Naive thymus-derived CD8-positive, alpha-beta T cell (primary cell): Measurements from ENCODE around the gene AQP5. TPM values are rescaled to one million over a fixed set of nuclear protein-coding genes. Genes with fewer than 3 reads are reported as not detected.

Experiments
- ATAC-seq, 2 donors: fragments of 150-1000 bp; cut with Tn5 transposase in 1 of 2; sonication (Bioruptor Pico), chemical (Tn5 transposase) in 1 of 2; 1 replicate in 1 of 2; 2 replicates in 1 of 2; pipeline ENCODE4 v1.10.0; 2021; ENCODE audit warnings: mild to moderate bottlenecking in 2 of 2, moderate library complexity in 2 of 2
- POLR2A ChIA-PET: fragments of 350-600 bp; sonication (Branson Sonifier 250); formaldehyde crosslinking; loops from one replicate; lab custom pipeline; 2021; ENCODE audit warnings: antibody characterized with exemption; lab: Charles Lee
- DNase-seq, 10 donors: peaks; one replicate each; pipeline versions ENCODE4 v3.0.0 to v3.0.0-alpha.2; 2020 to 2022
- H3K27ac Mint-ChIP-seq, 10 donors: one replicate each; pipeline ENCODE4 v1.8.0; 2020 to 2022; ENCODE audit warnings: mild to moderate bottlenecking in 10 of 10, mixed read lengths in 10 of 10, moderate library complexity in 4 of 10, inconsistent platforms in 1 of 10
- H3K27me3 Mint-ChIP-seq, 5 donors: one replicate each; pipeline ENCODE4 v1.8.0; 2021 to 2022; ENCODE audit warnings: mixed read lengths in 5 of 5
- H3K36me3 Mint-ChIP-seq, 3 donors: one replicate each; pipeline ENCODE4 v1.8.0; 2020 to 2022; ENCODE audit warnings: mixed read lengths in 3 of 3, mild to moderate bottlenecking in 2 of 3, inconsistent platforms in 1 of 3
- H3K4me1 Mint-ChIP-seq, 4 donors: one replicate each; pipeline ENCODE4 v1.8.0; 2021 to 2022; ENCODE audit warnings: mixed read lengths in 4 of 4
- H3K4me3 Mint-ChIP-seq, 10 donors: one replicate each; pipeline ENCODE4 v1.8.0; 2020 to 2022; ENCODE audit warnings: mild to moderate bottlenecking in 10 of 10, mixed read lengths in 10 of 10, moderate library complexity in 6 of 10, inconsistent platforms in 1 of 10
- H3K9me3 Mint-ChIP-seq, 9 donors: one replicate each; pipeline ENCODE4 v1.8.0; 2020 to 2022; ENCODE audit warnings: mixed read lengths in 9 of 9, mild to moderate bottlenecking in 3 of 9, inconsistent platforms in 1 of 9, moderate library complexity in 1 of 9
- polyA plus RNA-seq, 3 donors: library from polyadenylated mRNA; unstranded; fragments of 300-500 nt; fragmentation: Illumina TruSeq; gene quantifications; one replicate each; pipeline ENCODE4 v1.2.3, GENCODE V29; 2021
- total RNA-seq, 8 experiments: library from RNA in 2 of 8; stranded (reverse) in 2 of 8; gene quantifications; one replicate each; pipeline ENCODE4 v1.2.3 and lab custom pipeline; 2021 to 2026

AQP5 gene
- total and polyA plus RNA-seq, 5 experiments from 2014 or later = not detected

- Mint-ChIP-seq H3K27me3 (peaks cover 0 to 2% (median 1%) of the 10 kb centered on the region in 5 donors), H3K4me1 (peaks cover 0 to 2% (median 0%) of the 10 kb centered on the region in 4 donors), H3K27ac (peak overlapping the region in 1 of 10 donors; percentile 27), H3K4me3 (no peak overlapping the region), H3K9me3 (no peaks in the 10 kb centered on the region), H3K36me3 (no peaks in the 10 kb centered on the region)
- ATAC-seq (no peak), DNase-seq (no peak)
- POLR2A ChIA-PET = no interaction called here
Observed at GRCh38 chr12:49923880-49924556, 37.7 kb upstream of the AQP5 start.

- no peaks in the 10 kb centered on the region for H3K36me3 Mint-ChIP-seq
- H3K4me3 Mint-ChIP-seq = peak overlapping the region in 1 of 10 donors; percentile 56
- H3K27ac Mint-ChIP-seq = no peak overlapping the region
- no peaks in the 10 kb centered on the region for H3K9me3 Mint-ChIP-seq
- peaks cover under 1 to 8% (median 2%) of the 10 kb centered on the region in 5 donors for H3K27me3 Mint-ChIP-seq
- DNase-seq (no peak), ATAC-seq (no peak)
- peaks cover 0 to 2% (median 0%) of the 10 kb centered on the region in 4 donors for H3K4me1 Mint-ChIP-seq
- POLR2A ChIA-PET = no interaction called here
Observed at GRCh38 chr12:49924628-49925246, 36.9 kb upstream of the AQP5 start.

GRCh38 chr12:49925433-49926204, 36.1 kb upstream of the AQP5 start:
- Mint-ChIP-seq H3K4me3 (no peak overlapping the region), H3K27ac (no peak overlapping the region), H3K27me3 (peaks cover 2 to 12% (median 3%) of the 10 kb centered on the region in 5 donors), H3K36me3 (no peaks in the 10 kb centered on the region), H3K4me1 (peaks cover 0 to 2% (median 0%) of the 10 kb centered on the region in 4 donors), H3K9me3 (no peaks in the 10 kb centered on the region)
- POLR2A ChIA-PET = no interaction called here
- DNase-seq (no peak), ATAC-seq (no peak)

- H3K4me3 Mint-ChIP-seq = no peak overlapping the region
- H3K36me3 Mint-ChIP-seq = no peaks in the 10 kb centered on the region
- no peak overlapping the region for H3K27ac Mint-ChIP-seq
- POLR2A ChIA-PET = no interaction called here
- H3K9me3 Mint-ChIP-seq = no peaks in the 10 kb centered on the region
- no peak for DNase-seq
- peaks cover 3 to 12% (median 4%) of the 10 kb centered on the region in 5 donors for H3K27me3 Mint-ChIP-seq
- peaks cover 0 to 2% (median 0%) of the 10 kb centered on the region in 4 donors for H3K4me1 Mint-ChIP-seq
- no peak for ATAC-seq
Observed at GRCh38 chr12:49928471-49928870, 33.2 kb upstream of the AQP5 start.

- POLR2A ChIA-PET = no interaction called here
- Mint-ChIP-seq H3K4me1 (no peaks in the 10 kb centered on the region), H3K36me3 (no peaks in the 10 kb centered on the region), H3K4me3 (no peak overlapping the region), H3K27ac (no peak overlapping the region), H3K27me3 (peaks cover 3 to 12% (median 5%) of the 10 kb centered on the region in 5 donors), H3K9me3 (no peaks in the 10 kb centered on the region)
- ATAC-seq (no peak), DNase-seq (no peak)
Observed at GRCh38 chr12:49929581-49929980, 32.1 kb upstream of the AQP5 start.

GRCh38 chr12:49930515-49931288, 31.0 kb upstream of the AQP5 start:
- Mint-ChIP-seq H3K27me3 (peaks cover 3 to 12% (median 8%) of the 10 kb centered on the region in 5 donors), H3K4me1 (no peaks in the 10 kb centered on the region), H3K27ac (no peak overlapping the region), H3K36me3 (no peaks in the 10 kb centered on the region), H3K4me3 (no peak overlapping the region), H3K9me3 (no peaks in the 10 kb centered on the region)
- DNase-seq (no peak), ATAC-seq (no peak)
- POLR2A ChIA-PET = interaction anchor here (0.5 kb wide), 1 partner anchor 249 kb away, joined by 3 read pairs; no protein-coding TSS in a partner anchor

GRCh38 chr12:49932023-49932422, 29.6 kb upstream of the AQP5 start:
- ATAC-seq = no peak
- POLR2A ChIA-PET = interaction anchor here (0.5 kb wide), 1 partner anchor 560 kb away, joined by 4 read pairs; no protein-coding TSS in a partner anchor
- no peaks in the 10 kb centered on the region for H3K4me1 Mint-ChIP-seq
- no peaks in the 10 kb centered on the region for H3K9me3 Mint-ChIP-seq
- H3K27ac Mint-ChIP-seq = no peak overlapping the region
- H3K27me3 Mint-ChIP-seq = peaks cover 3 to 12% (median 8%) of the 10 kb centered on the region in 5 donors
- no peak for DNase-seq
- no peaks in the 10 kb centered on the region for H3K36me3 Mint-ChIP-seq
- H3K4me3 Mint-ChIP-seq = no peak overlapping the region

GRCh38 chr12:49932533-49933130, 29.0 kb upstream of the AQP5 start:
- no peak for ATAC-seq
- H3K4me1 Mint-ChIP-seq = no peaks in the 10 kb centered on the region
- H3K36me3 Mint-ChIP-seq = no peaks in the 10 kb centered on the region
- DNase-seq = no peak
- no peaks in the 10 kb centered on the region for H3K9me3 Mint-ChIP-seq
- H3K4me3 Mint-ChIP-seq = no peak overlapping the region
- peak overlapping the region in 1 of 10 donors; percentile 48 for H3K27ac Mint-ChIP-seq
- peaks cover 3 to 12% (median 8%) of the 10 kb centered on the region in 5 donors for H3K27me3 Mint-ChIP-seq
- POLR2A ChIA-PET = interaction anchor here (0.5 kb wide), 1 partner anchor 561 kb away, joined by 4 read pairs; no protein-coding TSS in a partner anchor

- H3K4me3 Mint-ChIP-seq = no peak overlapping the region
- peaks cover 3 to 12% (median 6%) of the 10 kb centered on the region in 5 donors for H3K27me3 Mint-ChIP-seq
Observed at GRCh38 chr12:49933796-49934195, 27.9 kb upstream of the AQP5 start.

GRCh38 chr12:49934505-49934904, 27.2 kb upstream of the AQP5 start:
- ATAC-seq = no peak
- no peak overlapping the region for H3K27ac Mint-ChIP-seq
- no peaks in the 10 kb centered on the region for H3K9me3 Mint-ChIP-seq
- POLR2A ChIA-PET = no interaction called here
- no peaks in the 10 kb centered on the region for H3K4me1 Mint-ChIP-seq
- peaks cover 2 to 9% (median 6%) of the 10 kb centered on the region in 5 donors for H3K27me3 Mint-ChIP-seq
- H3K4me3 Mint-ChIP-seq = no peak overlapping the region
- DNase-seq = no peak
- no peaks in the 10 kb centered on the region for H3K36me3 Mint-ChIP-seq

More at GRCh38 chr12:49933796-49934195, 27.9 kb upstream of the AQP5 start:
- no peaks in the 10 kb centered on the region for H3K4me1 Mint-ChIP-seq
- no peaks in the 10 kb centered on the region for H3K36me3 Mint-ChIP-seq
- DNase-seq (no peak), ATAC-seq (no peak)
- H3K9me3 Mint-ChIP-seq = no peaks in the 10 kb centered on the region
- H3K27ac Mint-ChIP-seq = no peak overlapping the region
- POLR2A ChIA-PET = no interaction called here

- H3K27ac Mint-ChIP-seq = no peak overlapping the region
Observed at GRCh38 chr12:49936925-49937324, 24.7 kb upstream of the AQP5 start.

More at GRCh38 chr12:49936925-49937324, 24.7 kb upstream of the AQP5 start:
- H3K36me3 Mint-ChIP-seq = no peaks in the 10 kb centered on the region
- H3K4me3 Mint-ChIP-seq = no peak overlapping the region
- peaks cover 0 to 3% (median 3%) of the 10 kb centered on the region in 5 donors for H3K27me3 Mint-ChIP-seq
- no peak for ATAC-seq
- H3K9me3 Mint-ChIP-seq = no peaks in the 10 kb centered on the region
- no peaks in the 10 kb centered on the region for H3K4me1 Mint-ChIP-seq
- POLR2A ChIA-PET = interaction anchor here (0.7 kb wide), 1 partner anchor 22 kb away, joined by 4 read pairs; no protein-coding TSS in a partner anchor
- no peak for DNase-seq
